Measurements from ENCODE around the gene SCLT1.

DNA sequence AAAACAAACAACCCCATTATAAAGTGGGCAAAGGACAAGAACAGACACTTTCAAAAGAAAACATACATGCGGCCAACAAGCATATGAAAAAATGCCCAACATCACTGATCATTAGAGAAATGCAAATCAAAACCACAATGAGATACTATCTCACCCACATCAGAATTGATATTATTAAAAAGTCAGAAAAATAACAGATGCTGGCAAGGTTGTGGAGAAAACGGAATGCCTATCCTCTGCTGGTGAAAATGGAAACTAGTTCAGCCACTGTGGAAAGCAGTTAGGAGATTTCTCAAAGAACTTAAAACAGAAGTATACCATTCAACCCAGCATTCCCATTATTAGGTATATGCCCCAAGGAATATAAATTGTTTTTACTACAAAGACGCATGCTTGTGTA, 171.4 kb downstream of the SCLT1 start:
- TF ChIP-seq, protein P1, sequence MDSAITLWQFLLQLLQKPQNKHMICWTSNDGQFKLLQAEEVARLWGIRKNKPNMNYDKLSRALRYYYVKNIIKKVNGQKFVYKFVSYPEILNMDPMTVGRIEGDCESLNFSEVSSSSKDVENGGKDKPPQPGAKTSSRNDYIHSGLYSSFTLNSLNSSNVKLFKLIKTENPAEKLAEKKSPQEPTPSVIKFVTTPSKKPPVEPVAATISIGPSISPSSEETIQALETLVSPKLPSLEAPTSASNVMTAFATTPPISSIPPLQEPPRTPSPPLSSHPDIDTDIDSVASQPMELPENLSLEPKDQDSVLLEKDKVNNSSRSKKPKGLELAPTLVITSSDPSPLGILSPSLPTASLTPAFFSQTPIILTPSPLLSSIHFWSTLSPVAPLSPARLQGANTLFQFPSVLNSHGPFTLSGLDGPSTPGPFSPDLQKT (CRISPR knock-in tag; IDR thresholded peaks at IDR 0.05; ENCODE audit: borderline replicate concordance) = no peak
- TF ChIP-seq ZSCAN12 (CRISPR knock-in tag; IDR thresholded peaks at IDR 0.05) = no peak
- no peak for TF ChIP-seq ZNF280B (CRISPR knock-in tag; IDR thresholded peaks at IDR 0.05; ENCODE audit: borderline replicate concordance)
- TF ChIP-seq ZSCAN29 (CRISPR knock-in tag; conservative IDR thresholded peaks at IDR 0.05) = no peak
- TF ChIP-seq NCOA1 (CRISPR knock-in tag; IDR thresholded peaks at IDR 0.05) = no peak
- no peak for TF ChIP-seq EP300 (IDR thresholded peaks at IDR 0.05; ENCODE audit: low read depth in 2 of 2, low read length in 2 of 2)
- no peak for TF ChIP-seq EP300 (CRISPR knock-in tag; IDR thresholded peaks at IDR 0.05; ENCODE audit: borderline replicate concordance)
- no peak for TF ChIP-seq SP5 (CRISPR knock-in tag; IDR thresholded peaks at IDR 0.05; ENCODE audit: borderline replicate concordance, low read depth)
- TF ChIP-seq ZNF605 (CRISPR knock-in tag; IDR thresholded peaks at IDR 0.05) = no peak
- no peak for TF ChIP-seq POLR2A (IDR thresholded peaks at IDR 0.05; ENCODE audit: insufficient read depth in 1 of 2, low read depth in 2 of 2, low read length in 2 of 2)
- no peak for TF ChIP-seq SP1 (IDR thresholded peaks at IDR 0.05)
- TF ChIP-seq SP1 (CRISPR knock-in tag; IDR thresholded peaks at IDR 0.05) = no peak
- TF ChIP-seq CTCF (CRISPR knock-in tag; IDR thresholded peaks at IDR 0.05) = no peak
- TF ChIP-seq SMAD9 (CRISPR knock-in tag; IDR thresholded peaks at IDR 0.05) = no peak
- TF ChIP-seq, protein P2, sequence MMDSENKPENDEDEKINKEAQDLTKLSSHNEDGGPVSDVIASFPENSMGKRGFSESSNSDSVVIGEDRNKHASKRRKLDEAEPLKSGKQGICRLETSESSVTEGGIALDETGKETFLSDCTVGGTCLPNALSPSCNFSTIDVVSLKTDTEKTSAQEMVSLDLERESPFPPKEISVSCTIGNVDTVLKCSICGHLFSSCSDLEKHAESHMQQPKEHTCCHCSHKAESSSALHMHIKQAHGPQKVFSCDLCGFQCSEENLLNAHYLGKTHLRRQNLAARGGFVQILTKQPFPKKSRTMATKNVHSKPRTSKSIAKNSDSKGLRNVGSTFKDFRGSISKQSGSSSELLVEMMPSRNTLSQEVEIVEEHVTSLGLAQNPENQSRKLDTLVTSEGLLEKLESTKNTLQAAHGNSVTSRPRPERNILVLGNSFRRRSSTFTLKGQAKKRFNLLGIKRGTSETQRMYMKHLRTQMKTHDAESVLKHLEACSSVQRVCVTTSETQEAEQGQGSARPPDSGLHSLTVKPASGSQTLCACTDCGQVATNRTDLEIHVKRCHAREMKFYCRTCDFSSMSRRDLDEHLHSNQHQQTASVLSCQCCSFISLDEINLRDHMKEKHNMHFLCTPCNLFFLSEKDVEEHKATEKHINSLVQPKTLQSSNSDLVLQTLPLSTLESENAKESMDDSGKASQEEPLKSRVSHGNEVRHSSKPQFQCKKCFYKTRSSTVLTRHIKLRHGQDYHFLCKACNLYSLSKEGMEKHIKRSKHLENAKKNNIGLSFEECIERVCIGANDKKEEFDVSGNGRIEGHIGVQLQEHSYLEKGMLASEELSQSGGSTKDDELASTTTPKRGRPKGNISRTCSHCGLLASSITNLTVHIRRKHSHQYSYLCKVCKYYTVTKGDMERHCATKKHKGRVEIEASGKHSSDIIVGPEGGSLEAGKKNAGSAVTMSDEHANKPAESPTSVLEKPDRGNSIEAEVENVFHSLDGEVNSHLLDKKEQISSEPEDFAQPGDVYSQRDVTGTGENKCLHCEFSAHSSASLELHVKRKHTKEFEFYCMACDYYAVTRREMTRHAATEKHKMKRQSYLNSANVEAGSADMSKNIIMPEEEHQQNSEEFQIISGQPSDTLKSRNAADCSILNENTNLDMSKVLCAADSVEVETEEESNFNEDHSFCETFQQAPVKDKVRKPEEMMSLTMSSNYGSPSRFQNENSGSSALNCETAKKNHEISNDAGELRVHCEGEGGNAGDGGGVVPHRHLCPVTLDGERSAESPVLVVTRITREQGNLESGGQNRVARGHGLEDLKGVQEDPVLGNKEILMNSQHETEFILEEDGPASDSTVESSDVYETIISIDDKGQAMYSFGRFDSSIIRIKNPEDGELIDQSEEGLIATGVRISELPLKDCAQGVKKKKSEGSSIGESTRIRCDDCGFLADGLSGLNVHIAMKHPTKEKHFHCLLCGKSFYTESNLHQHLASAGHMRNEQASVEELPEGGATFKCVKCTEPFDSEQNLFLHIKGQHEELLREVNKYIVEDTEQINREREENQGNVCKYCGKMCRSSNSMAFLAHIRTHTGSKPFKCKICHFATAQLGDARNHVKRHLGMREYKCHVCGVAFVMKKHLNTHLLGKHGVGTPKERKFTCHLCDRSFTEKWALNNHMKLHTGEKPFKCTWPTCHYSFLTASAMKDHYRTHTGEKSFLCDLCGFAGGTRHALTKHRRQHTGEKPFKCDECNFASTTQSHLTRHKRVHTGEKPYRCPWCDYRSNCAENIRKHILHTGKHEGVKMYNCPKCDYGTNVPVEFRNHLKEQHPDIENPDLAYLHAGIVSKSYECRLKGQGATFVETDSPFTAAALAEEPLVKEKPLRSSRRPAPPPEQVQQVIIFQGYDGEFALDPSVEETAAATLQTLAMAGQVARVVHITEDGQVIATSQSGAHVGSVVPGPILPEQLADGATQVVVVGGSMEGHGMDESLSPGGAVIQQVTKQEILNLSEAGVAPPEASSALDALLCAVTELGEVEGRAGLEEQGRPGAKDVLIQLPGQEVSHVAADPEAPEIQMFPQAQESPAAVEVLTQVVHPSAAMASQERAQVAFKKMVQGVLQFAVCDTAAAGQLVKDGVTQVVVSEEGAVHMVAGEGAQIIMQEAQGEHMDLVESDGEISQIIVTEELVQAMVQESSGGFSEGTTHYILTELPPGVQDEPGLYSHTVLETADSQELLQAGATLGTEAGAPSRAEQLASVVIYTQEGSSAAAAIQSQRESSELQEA (CRISPR knock-in tag; IDR thresholded peaks at IDR 0.05; ENCODE audit: not compliant biosample characterization) = no peak
- TF ChIP-seq ZNF20 (CRISPR knock-in tag; IDR thresholded peaks at IDR 0.05) = no peak

Measured in HepG2 (cell line).